MCF 10A (cell line): Measurements from ENCODE around the gene PINLYP. TPM values are rescaled to one million over a fixed set of nuclear protein-coding genes. Genes with fewer than 3 reads are reported as not detected.
"Not testable (repeated sequence)": the region's sequence is repeated elsewhere in the genome, so short reads cannot be mapped to it uniquely, and the experiment has no call there.

Experiments used
- BruUV-seq: library from RNA; stranded (reverse); fragments of 400-500 nt; replicated peaks from 2 replicates; lab custom pipeline; 2021; lab: Mats Ljungman, UMichigan
- CTCF ChIA-PET: fragments of 300-600 bp; sonication (Branson Sonifier 250); formaldehyde crosslinking; extraction: SDS; loops from one replicate; lab custom pipeline; 2021; ENCODE audit warnings: antibody characterized with exemption, inconsistent platforms; lab: Yijun Ruan, JAX
- POLR2A ChIA-PET: fragments of 300-600, 350-650 bp; sonication (Branson Sonifier 250); formaldehyde crosslinking; extraction: SDS; loops from one replicate; lab custom pipeline; 2020; ENCODE audit warnings: antibody characterized with exemption, inconsistent platforms; lab: Yijun Ruan, JAX
- DNase-seq: peaks from one replicate; pipeline ENCODE4 v3.0.0-alpha.2; 2018; ENCODE audit not compliant: unreplicated experiment
- H3K27ac Mint-ChIP-seq: one replicate; pipeline ENCODE4 v1.8.0; 2022; ENCODE audit warnings: mild to moderate bottlenecking, low read depth, mixed read lengths; ENCODE audit not compliant: unreplicated experiment
- H3K27me3 Mint-ChIP-seq: one replicate; pipeline ENCODE4 v1.8.0; 2022; ENCODE audit warnings: mixed read lengths; ENCODE audit not compliant: insufficient read depth, unreplicated experiment
- H3K36me3 Mint-ChIP-seq: one replicate; pipeline ENCODE4 v1.8.0; 2022; ENCODE audit warnings: mild to moderate bottlenecking, moderate library complexity, mixed read lengths; ENCODE audit not compliant: insufficient read depth, unreplicated experiment
- H3K4me1 Mint-ChIP-seq: one replicate; pipeline ENCODE4 v1.8.0; 2022; ENCODE audit warnings: mixed read lengths; ENCODE audit not compliant: insufficient read depth, unreplicated experiment
- H3K4me3 Mint-ChIP-seq: one replicate; pipeline ENCODE4 v1.8.0; 2022; ENCODE audit warnings: mild to moderate bottlenecking, moderate library complexity, mixed read lengths; ENCODE audit not compliant: unreplicated experiment
- H3K9me3 Mint-ChIP-seq: one replicate; pipeline ENCODE4 v1.8.0; 2022; ENCODE audit warnings: mixed read lengths; ENCODE audit not compliant: unreplicated experiment
- CTCF ChIP-seq: fragments of 200-600 bp; IDR thresholded peaks from one replicate; pipeline ENCODE4 v1.8.0; 2022; ENCODE audit warnings: antibody characterized with exemption, mild to moderate bottlenecking; ENCODE audit not compliant: unreplicated experiment
- intact Hi-C: fragments of 100-400 bp; cut with micrococcal nuclease; formaldehyde crosslinking; loops from 2 replicates; pipeline ENCODE4 v1.14.1; 2022
- total RNA-seq: library from RNA; stranded (reverse); gene quantifications from 2 replicates; pipeline ENCODE4 v1.2.3, GENCODE V29; 2022

The PINLYP gene
- total RNA-seq, 1 experiment from 2014 or later, result not detected

GRCh38 chr19:43581467-43581866 is 5.9 kb downstream of the PINLYP start:
- peaks cover 13% of the 10 kb centered on the region for H3K36me3 Mint-ChIP-seq
- H3K9me3 Mint-ChIP-seq, result no peaks in the 10 kb centered on the region
- intact Hi-C loops, result no loop called here
- BruUV-seq, result no TSS peak
- H3K4me3 Mint-ChIP-seq, result no peak overlapping the region
- H3K27me3 Mint-ChIP-seq, result peaks cover 14% of the 10 kb centered on the region
- ChIA-PET CTCF (no interaction called here), POLR2A (no interaction called here)
- DNase-seq, result no peak
- no peak for TF ChIP-seq CTCF
- no peak overlapping the region for H3K27ac Mint-ChIP-seq
- no peaks in the 10 kb centered on the region for H3K4me1 Mint-ChIP-seq

GRCh38 chr19:43582495-43582894 is 6.9 kb downstream of the PINLYP start:
- Mint-ChIP-seq H3K27me3 (peaks cover 14% of the 10 kb centered on the region), H3K27ac (no peak overlapping the region), H3K9me3 (no peaks in the 10 kb centered on the region), H3K36me3 (peaks cover 7% of the 10 kb centered on the region), H3K4me3 (no peak overlapping the region), H3K4me1 (no peaks in the 10 kb centered on the region)
- POLR2A ChIA-PET, result interaction anchor here (0.6 to 0.7 kb wide), 2 partner anchors 172 to 798 kb away, joined by 3 read pairs; partner anchors contain the start of gene SMG9
- no peak for TF ChIP-seq CTCF
- BruUV-seq, result no TSS peak
- CTCF ChIA-PET, result interaction anchor here (1.6 kb wide), 1 partner anchor 12 kb away, joined by 5 read pairs; no protein-coding TSS in a partner anchor
- DNase-seq, result no peak
- intact Hi-C loops, result no loop called here

- no peaks in the 10 kb centered on the region for H3K27me3 Mint-ChIP-seq
- no peak for TF ChIP-seq CTCF
- no peak overlapping the region for H3K4me3 Mint-ChIP-seq
- intact Hi-C loops, result no loop called here
- no peak for DNase-seq
- H3K36me3 Mint-ChIP-seq, result peaks cover 10% of the 10 kb centered on the region
- no peak overlapping the region for H3K27ac Mint-ChIP-seq
- ChIA-PET CTCF (interaction anchor here (1.4 kb wide), 1 partner anchor 9 kb away, joined by 4 read pairs; no protein-coding TSS in a partner anchor), POLR2A (no interaction called here)
- H3K9me3 Mint-ChIP-seq, result no peaks in the 10 kb centered on the region
- H3K4me1 Mint-ChIP-seq, result no peaks in the 10 kb centered on the region
- BruUV-seq, result no TSS peak
Observed at GRCh38 chr19:43584484-43584883, 8.9 kb downstream of the PINLYP start.

- intact Hi-C loops, result no loop called here
- CTCF ChIA-PET, result no interaction called here
- H3K27ac Mint-ChIP-seq, result no peak overlapping the region
- H3K36me3 Mint-ChIP-seq, result peaks cover 27% of the 10 kb centered on the region
- no TSS peak for BruUV-seq
- POLR2A ChIA-PET, result no interaction called here
- H3K27me3 Mint-ChIP-seq, result no peaks in the 10 kb centered on the region
- no peak overlapping the region for H3K4me3 Mint-ChIP-seq
- no peak for TF ChIP-seq CTCF
- no peak for DNase-seq
- no peaks in the 10 kb centered on the region for H3K4me1 Mint-ChIP-seq
- H3K9me3 Mint-ChIP-seq, result no peaks in the 10 kb centered on the region
Observed at GRCh38 chr19:43586346-43586745, 10.7 kb downstream of the PINLYP start.

GRCh38 chr19:43587029-43587428 is 11.4 kb downstream of the PINLYP start:
- H3K9me3 Mint-ChIP-seq, DNase-seq, CTCF ChIA-PET, BruUV-seq, H3K4me3 Mint-ChIP-seq, H3K27ac Mint-ChIP-seq, H3K27me3 Mint-ChIP-seq, intact Hi-C loops, H3K4me1 Mint-ChIP-seq, POLR2A ChIA-PET: not testable (repeated sequence)
- peaks cover 30% of the 10 kb centered on the region for H3K36me3 Mint-ChIP-seq
